RWPE2 (cell line): ENCODE measurements around the gene SLC16A8.

Experiments
- ATAC-seq: fragments of 200-7000 bp; cut with Tn5 transposase; 3 replicates; pipeline ENCODE4 v1.9.1; 2021; ENCODE audit warnings: low read depth
- DNase-seq: peaks from one replicate; pipeline ENCODE4 v3.0.0-alpha.2; 2020; ENCODE audit warnings: low spot score
- H3K27ac ChIP-seq: fragments of 450-650 bp; 2 replicates; pipeline ENCODE4 v1.5.1; 2017; ENCODE audit warnings: mild to moderate bottlenecking; ENCODE audit not compliant: poor library complexity, severe bottlenecking
- H3K27me3 ChIP-seq: fragments of 250-450 bp; sonication (Bioruptor Pico); 2 replicates; pipeline ENCODE4 v1.5.1; 2021; ENCODE audit warnings: mild to moderate bottlenecking, moderate library complexity; ENCODE audit not compliant: insufficient read depth, poor library complexity, severe bottlenecking
- H3K36me3 ChIP-seq: fragments of 250-450 bp; sonication (Bioruptor Pico); 2 replicates; pipeline ENCODE4 v1.5.1; 2020; ENCODE audit warnings: low read depth, mild to moderate bottlenecking, moderate library complexity
- H3K4me1 ChIP-seq: fragments of 250-450 bp; sonication (Bioruptor Pico); 2 replicates; pipeline ENCODE4 v1.5.1; 2021; ENCODE audit warnings: mild to moderate bottlenecking, moderate library complexity; ENCODE audit not compliant: insufficient read depth, poor library complexity, severe bottlenecking
- H3K4me3 ChIP-seq: fragments of 250-450 bp; sonication (Bioruptor Pico); 2 replicates; pipeline ENCODE4 v1.5.1; 2021; ENCODE audit warnings: mild to moderate bottlenecking, moderate library complexity; ENCODE audit not compliant: severe bottlenecking
- H3K9me3 ChIP-seq: fragments of 250-450 bp; sonication (Bioruptor Pico); 2 replicates; pipeline ENCODE4 v1.5.1; 2021; ENCODE audit warnings: mild to moderate bottlenecking, moderate library complexity; ENCODE audit not compliant: severe bottlenecking
- TF ChIP-seq, protein P1 (sequence below): fragments of 450-650 bp; IDR thresholded peaks from one replicate; pipeline ENCODE4 v1.5.1; 2017; ENCODE audit warnings: mild to moderate bottlenecking, moderate library complexity; ENCODE audit not compliant: poor library complexity, severe bottlenecking

SLC16A8 gene

DNA sequence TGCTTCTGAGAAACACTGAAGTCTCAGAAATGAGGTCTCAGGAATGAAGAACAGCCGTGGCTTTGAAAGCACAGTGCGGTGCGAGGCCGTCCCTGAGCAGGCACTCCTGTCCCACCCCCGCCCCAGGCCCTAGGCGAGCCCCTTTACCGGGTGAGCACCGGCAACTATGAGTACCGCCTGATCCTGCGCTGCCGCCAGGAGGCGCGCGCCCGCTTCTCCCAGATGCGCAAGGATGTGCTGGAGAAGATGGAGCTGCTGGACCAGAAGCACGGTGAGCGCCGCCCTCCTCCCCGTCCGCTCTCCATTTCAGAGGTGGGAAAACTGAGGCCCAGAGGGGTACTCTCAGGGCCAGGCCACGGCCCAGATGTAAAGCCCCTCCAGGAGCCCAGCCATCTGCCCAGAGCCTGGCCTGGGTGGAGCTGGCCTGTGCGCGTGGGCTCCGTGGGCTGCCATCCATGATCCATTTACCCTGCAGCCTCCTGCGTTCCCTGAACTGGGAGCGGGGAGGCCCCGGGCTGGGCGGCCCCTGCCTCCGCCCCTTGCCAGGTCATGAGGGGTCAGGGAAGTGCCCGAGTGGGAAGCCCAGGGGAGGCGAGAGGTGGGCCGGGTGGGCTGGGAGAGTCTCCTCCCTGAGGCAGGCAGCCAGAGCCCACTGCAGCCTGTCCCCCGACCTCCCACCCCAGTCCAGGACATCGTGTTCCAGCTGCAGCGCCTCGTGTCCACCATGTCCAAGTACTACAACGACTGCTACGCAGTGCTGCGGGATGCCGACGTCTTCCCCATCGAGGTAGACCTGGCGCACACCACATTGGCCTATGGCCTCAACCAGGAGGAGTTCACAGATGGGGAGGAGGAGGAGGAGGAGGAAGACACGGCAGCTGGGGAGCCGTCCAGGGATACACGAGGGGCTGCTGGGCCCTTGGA is 9.5 kb downstream of the SLC16A8 start:
- DNase-seq: no peak
- Histone ChIP-seq H3K27me3 (no peaks in the 10 kb centered on the region), H3K36me3 (peaks cover 24% of the 10 kb centered on the region), H3K4me3 (no peak overlapping the region), H3K4me1 (no peaks in the 10 kb centered on the region), H3K9me3 (no peaks in the 10 kb centered on the region), H3K27ac (no peak overlapping the region)
- TF ChIP-seq, protein P1, sequence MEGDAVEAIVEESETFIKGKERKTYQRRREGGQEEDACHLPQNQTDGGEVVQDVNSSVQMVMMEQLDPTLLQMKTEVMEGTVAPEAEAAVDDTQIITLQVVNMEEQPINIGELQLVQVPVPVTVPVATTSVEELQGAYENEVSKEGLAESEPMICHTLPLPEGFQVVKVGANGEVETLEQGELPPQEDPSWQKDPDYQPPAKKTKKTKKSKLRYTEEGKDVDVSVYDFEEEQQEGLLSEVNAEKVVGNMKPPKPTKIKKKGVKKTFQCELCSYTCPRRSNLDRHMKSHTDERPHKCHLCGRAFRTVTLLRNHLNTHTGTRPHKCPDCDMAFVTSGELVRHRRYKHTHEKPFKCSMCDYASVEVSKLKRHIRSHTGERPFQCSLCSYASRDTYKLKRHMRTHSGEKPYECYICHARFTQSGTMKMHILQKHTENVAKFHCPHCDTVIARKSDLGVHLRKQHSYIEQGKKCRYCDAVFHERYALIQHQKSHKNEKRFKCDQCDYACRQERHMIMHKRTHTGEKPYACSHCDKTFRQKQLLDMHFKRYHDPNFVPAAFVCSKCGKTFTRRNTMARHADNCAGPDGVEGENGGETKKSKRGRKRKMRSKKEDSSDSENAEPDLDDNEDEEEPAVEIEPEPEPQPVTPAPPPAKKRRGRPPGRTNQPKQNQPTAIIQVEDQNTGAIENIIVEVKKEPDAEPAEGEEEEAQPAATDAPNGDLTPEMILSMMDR: no peak
- ATAC-seq: no peak

DNA sequence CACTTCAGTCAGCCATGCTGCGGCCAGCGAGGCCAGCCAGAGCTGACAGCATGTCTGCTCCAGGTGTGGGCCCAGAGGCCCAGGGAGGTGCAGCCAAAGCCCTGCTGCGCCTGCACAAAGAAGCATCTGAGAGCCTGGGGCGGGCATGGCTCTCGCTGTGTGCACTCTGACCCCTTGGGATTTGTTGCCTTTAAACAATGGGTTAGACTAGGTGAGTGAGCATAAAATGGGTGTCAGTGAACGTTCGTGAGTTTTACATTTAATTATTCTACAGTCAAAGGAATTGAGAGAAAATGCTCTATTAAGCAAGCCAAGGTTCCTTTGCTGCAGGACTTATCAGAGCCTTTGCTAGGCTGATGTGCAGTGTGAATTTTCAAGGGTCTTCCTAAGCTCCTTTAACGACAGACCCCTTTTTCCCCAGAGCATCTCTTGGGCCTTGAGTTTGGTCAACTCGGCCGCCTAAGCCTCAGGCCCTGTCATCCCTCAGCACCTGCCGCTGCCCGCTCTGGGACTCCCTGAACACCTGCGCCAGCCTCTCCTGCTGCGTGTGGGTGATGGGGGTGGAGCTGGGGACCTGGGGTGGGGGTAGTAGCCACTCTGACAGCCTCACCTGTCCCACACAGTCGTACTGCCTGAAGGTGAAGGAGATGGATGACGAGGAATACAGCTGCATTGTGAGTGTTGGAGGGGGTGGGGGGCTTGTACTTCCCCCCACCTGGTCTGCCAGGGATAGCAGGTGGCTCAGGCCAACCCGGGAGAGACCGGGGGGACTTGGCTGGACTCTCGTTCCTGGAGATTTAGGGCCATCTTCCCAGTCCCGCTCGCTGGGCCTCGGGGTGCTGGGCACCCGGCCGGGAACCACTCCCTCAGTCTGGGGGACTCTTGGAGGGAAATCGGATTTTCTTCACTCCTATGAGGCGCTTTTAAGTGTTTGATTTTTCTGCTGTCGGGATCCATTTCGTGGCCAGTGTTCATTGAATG is 10.5 kb downstream of the SLC16A8 start:
- TF ChIP-seq, protein P1: no peak

DNA sequence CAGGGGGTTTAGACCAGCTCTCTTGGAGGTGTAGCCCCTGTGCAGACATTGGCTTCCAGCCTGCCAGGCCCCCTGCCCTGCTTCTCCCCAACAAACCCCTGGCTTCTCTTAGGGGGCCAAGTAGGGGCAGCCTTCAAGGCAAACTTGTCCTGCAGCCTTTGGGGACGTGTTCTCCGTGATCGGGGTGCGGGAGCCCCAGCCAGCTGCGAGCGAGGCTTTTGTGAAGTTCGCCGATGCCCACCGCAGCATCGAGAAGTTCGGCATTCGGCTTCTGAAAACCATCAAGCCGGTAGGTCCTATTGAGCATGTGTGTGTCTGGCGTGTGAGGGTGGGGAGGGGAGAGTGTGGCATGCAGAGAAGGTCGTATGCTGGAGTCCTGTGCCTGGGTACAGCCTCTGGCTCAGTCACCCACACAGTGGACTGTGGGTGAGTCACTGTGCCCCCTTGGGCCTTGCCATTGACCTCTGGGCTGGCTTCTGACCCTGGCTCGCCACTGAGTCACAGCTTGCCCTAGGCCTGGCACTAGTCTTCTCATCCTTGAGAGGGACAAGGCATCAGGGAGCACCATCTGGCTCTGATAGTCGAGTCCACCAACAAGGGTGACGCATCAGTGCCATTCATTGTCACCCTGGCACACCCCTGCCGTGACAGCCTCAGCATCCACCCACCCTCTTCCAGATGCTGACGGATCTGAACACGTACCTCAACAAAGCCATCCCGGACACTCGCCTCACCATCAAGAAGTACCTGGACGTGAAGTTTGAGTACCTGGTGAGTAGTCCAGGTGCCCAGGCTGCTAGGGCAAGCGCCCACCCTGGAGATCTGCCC is 11.4 kb downstream of the SLC16A8 start:
- H3K36me3 ChIP-seq: peaks cover 24% of the 10 kb centered on the region
- ATAC-seq: no peak

More for the DNA sequence above, 10.5 kb downstream of the SLC16A8 start:
- Histone ChIP-seq H3K36me3 (peaks cover 24% of the 10 kb centered on the region), H3K4me3 (no peak overlapping the region), H3K27ac (no peak overlapping the region), H3K9me3 (no peaks in the 10 kb centered on the region), H3K27me3 (no peaks in the 10 kb centered on the region), H3K4me1 (no peaks in the 10 kb centered on the region)
- DNase-seq (no peak), ATAC-seq (no peak)

More for the DNA sequence above, 11.4 kb downstream of the SLC16A8 start:
- DNase-seq: no peak
- no peaks in the 10 kb centered on the region for H3K9me3 ChIP-seq
- no peaks in the 10 kb centered on the region for H3K4me1 ChIP-seq
- no peak overlapping the region for H3K4me3 ChIP-seq
- no peaks in the 10 kb centered on the region for H3K27me3 ChIP-seq
- no peak overlapping the region for H3K27ac ChIP-seq
- TF ChIP-seq, protein P1: no peak
